RWPE2 (cell line): ENCODE measurements around the gene LCN12.

ENCODE experiments used
- ATAC-seq: fragments of 200-7000 bp; cut with Tn5 transposase; 3 replicates; pipeline ENCODE4 v1.9.1; 2021; ENCODE audit warnings: low read depth
- DNase-seq: peaks from one replicate; pipeline ENCODE4 v3.0.0-alpha.2; 2020; ENCODE audit warnings: low spot score
- H3K27ac ChIP-seq: fragments of 450-650 bp; 2 replicates; pipeline ENCODE4 v1.5.1; 2017; ENCODE audit warnings: mild to moderate bottlenecking; ENCODE audit not compliant: poor library complexity, severe bottlenecking
- H3K27me3 ChIP-seq: fragments of 250-450 bp; sonication (Bioruptor Pico); 2 replicates; pipeline ENCODE4 v1.5.1; 2021; ENCODE audit warnings: mild to moderate bottlenecking, moderate library complexity; ENCODE audit not compliant: insufficient read depth, poor library complexity, severe bottlenecking
- H3K36me3 ChIP-seq: fragments of 250-450 bp; sonication (Bioruptor Pico); 2 replicates; pipeline ENCODE4 v1.5.1; 2020; ENCODE audit warnings: low read depth, mild to moderate bottlenecking, moderate library complexity
- H3K4me1 ChIP-seq: fragments of 250-450 bp; sonication (Bioruptor Pico); 2 replicates; pipeline ENCODE4 v1.5.1; 2021; ENCODE audit warnings: mild to moderate bottlenecking, moderate library complexity; ENCODE audit not compliant: insufficient read depth, poor library complexity, severe bottlenecking
- H3K4me3 ChIP-seq: fragments of 250-450 bp; sonication (Bioruptor Pico); 2 replicates; pipeline ENCODE4 v1.5.1; 2021; ENCODE audit warnings: mild to moderate bottlenecking, moderate library complexity; ENCODE audit not compliant: severe bottlenecking
- H3K9me3 ChIP-seq: fragments of 250-450 bp; sonication (Bioruptor Pico); 2 replicates; pipeline ENCODE4 v1.5.1; 2021; ENCODE audit warnings: mild to moderate bottlenecking, moderate library complexity; ENCODE audit not compliant: severe bottlenecking
- CTCF ChIP-seq: fragments of 450-650 bp; IDR thresholded peaks from one replicate; pipeline ENCODE4 v1.5.1; 2017; ENCODE audit warnings: mild to moderate bottlenecking, moderate library complexity; ENCODE audit not compliant: poor library complexity, severe bottlenecking

Gene LCN12

GRCh38 chr9:136910197-136910900 lies 41.7 kb upstream of the LCN12 start:
- no peak overlapping the region for H3K4me3 ChIP-seq
- no peaks in the 10 kb centered on the region for H3K9me3 ChIP-seq
- H3K27me3 ChIP-seq = no peaks in the 10 kb centered on the region
- TF ChIP-seq CTCF = no peak
- H3K4me1 ChIP-seq = no peaks in the 10 kb centered on the region
- no peak overlapping the region for H3K27ac ChIP-seq
- peaks cover 64% of the 10 kb centered on the region for H3K36me3 ChIP-seq
- ATAC-seq (no peak), DNase-seq (no peak)

GRCh38 chr9:136910901-136911245 lies 41.2 kb upstream of the LCN12 start:
- H3K27ac ChIP-seq = no peak overlapping the region
- DNase-seq (no peak), ATAC-seq (no peak)
- H3K4me1 ChIP-seq = no peaks in the 10 kb centered on the region
- H3K4me3 ChIP-seq = no peak overlapping the region
- peaks cover 63% of the 10 kb centered on the region for H3K36me3 ChIP-seq
- H3K9me3 ChIP-seq = no peaks in the 10 kb centered on the region
- H3K27me3 ChIP-seq = no peaks in the 10 kb centered on the region
- no peak for TF ChIP-seq CTCF

GRCh38 chr9:136913701-136914438 lies 38.2 kb upstream of the LCN12 start:
- Histone ChIP-seq H3K4me1 (no peaks in the 10 kb centered on the region), H3K27ac (no peak overlapping the region), H3K9me3 (no peaks in the 10 kb centered on the region), H3K27me3 (no peaks in the 10 kb centered on the region), H3K4me3 (no peak overlapping the region), H3K36me3 (peaks cover 59% of the 10 kb centered on the region)
- TF ChIP-seq CTCF = no peak
- ATAC-seq (no peak), DNase-seq (no peak)

GRCh38 chr9:136915632-136916329 lies 36.3 kb upstream of the LCN12 start:
- Histone ChIP-seq H3K27ac (no peak overlapping the region), H3K27me3 (no peaks in the 10 kb centered on the region), H3K9me3 (no peaks in the 10 kb centered on the region), H3K4me3 (no peak overlapping the region), H3K36me3 (peaks cover 60% of the 10 kb centered on the region), H3K4me1 (no peaks in the 10 kb centered on the region)
- ATAC-seq (no peak), DNase-seq (no peak)
- TF ChIP-seq CTCF = no peak
